GM12878 (cell line): ENCODE data around the gene YIF1B.
A peak's percentile ranks its signal among the peaks of the same experiment; 100 is the strongest.
"Not testable (repeated sequence)": the region's sequence is repeated elsewhere in the genome, so short reads cannot be mapped to it uniquely, and the experiment has no call there.

ENCODE experiments used
- ATF2 ChIP-seq: IDR thresholded peaks from 2 replicates; pipeline ENCODE4 v1.6.1; 2012; ENCODE audit warnings: low read length, inconsistent platforms
- CTCF ChIP-seq, 3 experiments: IDR thresholded peaks in 2 of 3; conservative IDR thresholded peaks in 1 of 3; 2 replicates each; pipeline ENCODE4 v1.5.1; 2011; ENCODE audit warnings: low read depth in 3 of 3, low read length in 3 of 3, mild to moderate bottlenecking in 3 of 3, control low read depth in 2 of 3, moderate library complexity in 2 of 3, inconsistent platforms in 1 of 3, mixed read lengths in 1 of 3; ENCODE audit not compliant: control insufficient read depth in 2 of 3, insufficient read depth in 1 of 3; ENCODE audit errors: extremely low read depth in 1 of 3
- EGR1 ChIP-seq, 2 experiments: IDR thresholded peaks; 1 replicate in 1 of 2; 2 replicates in 1 of 2; pipeline ENCODE4 v1.6.1; 2011 to 2012; ENCODE audit warnings: low read depth in 2 of 2, low read length in 2 of 2, borderline replicate concordance in 1 of 2, mild to moderate bottlenecking in 1 of 2, moderate library complexity in 1 of 2
- EZH2 ChIP-seq: IDR thresholded peaks from 2 replicates; pipeline ENCODE4 v1.6.1; 2012; ENCODE audit warnings: low read depth, mild to moderate bottlenecking, control low read depth, inconsistent platforms, low read length, borderline replicate concordance; ENCODE audit not compliant: control insufficient read depth
- IKZF1 ChIP-seq: fragments of 450-650 bp; conservative IDR thresholded peaks from 2 replicates; pipeline ENCODE4 v1.6.1; 2017; ENCODE audit warnings: antibody characterized with exemption, mild to moderate bottlenecking
- IRF4 ChIP-seq: IDR thresholded peaks from 2 replicates; pipeline ENCODE4 v1.6.1; 2011; ENCODE audit warnings: low read depth, low read length
- JUND ChIP-seq: IDR thresholded peaks from 2 replicates; pipeline ENCODE4 v1.6.1; 2012; ENCODE audit warnings: low read depth, mild to moderate bottlenecking, low read length, improper control_type of control experiment, moderate library complexity
- KDM1A ChIP-seq: fragments of 200-600 bp; sonication (generic); IDR thresholded peaks from 2 replicates; pipeline ENCODE4 v1.6.1; 2016; ENCODE audit warnings: borderline replicate concordance
- NFXL1 ChIP-seq: fragments of 450-650 bp; IDR thresholded peaks from 2 replicates; pipeline ENCODE4 v1.6.1; 2017; ENCODE audit warnings: antibody characterized with exemption, mild to moderate bottlenecking, borderline replicate concordance
- NR2F1 ChIP-seq: fragments of 450-650 bp; conservative IDR thresholded peaks from 2 replicates; pipeline ENCODE4 v1.6.1; 2017; ENCODE audit warnings: mild to moderate bottlenecking
- POLR2A ChIP-seq: IDR thresholded peaks from 2 replicates; pipeline ENCODE4 v1.6.1; 2011; ENCODE audit warnings: low read depth, mild to moderate bottlenecking, low read length
- POLR2AphosphoS5 ChIP-seq: IDR thresholded peaks from 2 replicates; pipeline ENCODE4 v1.6.1; 2011; ENCODE audit warnings: mild to moderate bottlenecking, low read length, inconsistent platforms
- RCOR1 ChIP-seq: conservative IDR thresholded peaks from 2 replicates; pipeline ENCODE4 v1.6.1; 2012; ENCODE audit warnings: low read depth, low read length, improper control_type of control experiment
- SP1 ChIP-seq: IDR thresholded peaks from one replicate; pipeline ENCODE4 v1.6.1; 2011; ENCODE audit warnings: low read depth, low read length

- not testable (repeated sequence) for TF ChIP-seq IRF4; NFXL1; CTCF (IDR thresholded peaks at IDR 0.05 in 2 of 3, conservative IDR thresholded peaks at IDR 0.05 in 1 of 3; ENCODE audit: control insufficient read depth in 2 of 3, extremely low read depth in 1 of 3, insufficient read depth in 1 of 3, low read depth in 3 of 3, low read length in 3 of 3); ATF2; RCOR1; JUND; POLR2AphosphoS5; IKZF1; EGR1 (IDR thresholded peaks at IDR 0.05; ENCODE audit: borderline replicate concordance in 1 of 2, low read depth in 2 of 2, low read length in 2 of 2); POLR2A; EZH2; KDM1A; SP1
- TF ChIP-seq NR2F1 = 0 out of 2 replicates have a peak, but pooled peaks have one; percentile 20
These were observed 23.3 kb upstream of the YIF1B start for GRCh38 chr19:38339011-38339410.
